PC-9 (cell line): ENCODE measurements around the gene C5orf46. TPM values are rescaled to one million over a fixed set of nuclear protein-coding genes. Genes with fewer than 3 reads are reported as not detected.

Experiments used
- BruUV-seq: library from RNA; stranded (reverse); fragments of 400-500 nt; replicated peaks from 2 replicates; lab custom pipeline; 2021; lab: Mats Ljungman, UMichigan
- CTCF ChIA-PET: fragments of 300-600 bp; sonication (Branson Sonifier 250); formaldehyde crosslinking; loops from one replicate; lab custom pipeline; 2022; ENCODE audit warnings: antibody characterized with exemption; lab: Charles Lee
- POLR2A ChIA-PET: fragments of 300-600 bp; sonication (Branson Sonifier 250); formaldehyde crosslinking; loops from one replicate; lab custom pipeline; 2022; ENCODE audit warnings: antibody characterized with exemption; ENCODE audit not compliant: unreplicated experiment; lab: Charles Lee
- DNase-seq, 2 experiments: peaks; one replicate each; pipeline versions ENCODE4 v3.0.0 to v3.0.0-alpha.2; 2015 to 2022; ENCODE audit warnings: mixed read lengths in 1 of 2
- H2AFZ ChIP-seq: fragments of 200-600 bp; sonication (generic); 2 replicates; pipeline ENCODE4 v1.8.1; 2017; ENCODE audit warnings: antibody characterized with exemption
- H3F3A ChIP-seq: fragments of 200-600 bp; sonication (generic); 2 replicates; pipeline ENCODE4 v1.8.1; 2017; ENCODE audit warnings: antibody characterized with exemption, mild to moderate bottlenecking, low read depth; ENCODE audit not compliant: insufficient read depth
- H3K27ac ChIP-seq: fragments of 200-600 bp; sonication (generic); 2 replicates; pipeline ENCODE4 v1.6.1; 2016; ENCODE audit warnings: mixed run types
- H3K27me3 ChIP-seq: fragments of 200-600 bp; sonication (generic); 2 replicates; pipeline ENCODE4 v1.6.1; 2016; ENCODE audit warnings: low read depth, mixed run types; ENCODE audit not compliant: insufficient read depth
- H3K36me3 ChIP-seq: fragments of 200-600 bp; sonication (generic); 2 replicates; pipeline ENCODE4 v1.6.1; 2016; ENCODE audit warnings: low read depth, mixed run types
- H3K4me1 ChIP-seq: fragments of 200-600 bp; sonication (generic); replicated peaks from 2 replicates; pipeline ENCODE4 v1.6.1; 2016; ENCODE audit warnings: mixed run types; ENCODE audit not compliant: insufficient read depth
- H3K4me2 ChIP-seq: fragments of 200-600 bp; sonication (generic); 2 replicates; pipeline ENCODE4 v1.6.1; 2017; ENCODE audit warnings: mixed run types
- H3K4me3 ChIP-seq: fragments of 200-600 bp; sonication (generic); 2 replicates; pipeline ENCODE4 v1.6.1; 2016; ENCODE audit warnings: mixed run types
- H3K79me2 ChIP-seq: fragments of 200-600 bp; sonication (generic); 2 replicates; pipeline ENCODE4 v1.6.1; 2017; ENCODE audit warnings: low read depth, mixed run types
- H3K9me2 ChIP-seq: fragments of 200-600 bp; sonication (generic); 2 replicates; pipeline ENCODE4 v1.8.1; 2017; ENCODE audit warnings: mild to moderate bottlenecking; ENCODE audit not compliant: insufficient read depth
- H3K9me3 ChIP-seq: fragments of 200-600 bp; sonication (generic); 2 replicates; pipeline ENCODE4 v1.8.1; 2016; ENCODE audit warnings: low read depth; ENCODE audit not compliant: insufficient read depth
- H4K20me1 ChIP-seq: fragments of 200-600 bp; sonication (generic); 2 replicates; pipeline ENCODE4 v1.8.1; 2017; ENCODE audit not compliant: insufficient read depth
- EZH2 ChIP-seq: fragments of 200-600 bp; sonication (generic); IDR thresholded peaks from 2 replicates; pipeline ENCODE4 v1.8.0; 2017; ENCODE audit warnings: antibody characterized with exemption, low read depth
- intact Hi-C: fragments of 100-400 bp; cut with micrococcal nuclease; formaldehyde crosslinking; loops from one replicate; pipeline ENCODE4 v1.10.0; 2022; ENCODE audit not compliant: unreplicated experiment
- total RNA-seq: library from RNA; stranded (reverse); gene quantifications from 2 replicates; pipeline ENCODE4 v1.2.3, GENCODE V29; 2021
- TF ChIP-seq, protein P1 (sequence below): fragments of 200-600 bp; sonication (generic); conservative IDR thresholded peaks from 2 replicates; pipeline ENCODE4 v1.6.1; 2017; ENCODE audit warnings: mixed run types, antibody characterized with exemption, mild to moderate bottlenecking, moderate library complexity

Gene C5orf46
- total RNA-seq, 1 experiment from 2014 or later: not detected

DNA sequence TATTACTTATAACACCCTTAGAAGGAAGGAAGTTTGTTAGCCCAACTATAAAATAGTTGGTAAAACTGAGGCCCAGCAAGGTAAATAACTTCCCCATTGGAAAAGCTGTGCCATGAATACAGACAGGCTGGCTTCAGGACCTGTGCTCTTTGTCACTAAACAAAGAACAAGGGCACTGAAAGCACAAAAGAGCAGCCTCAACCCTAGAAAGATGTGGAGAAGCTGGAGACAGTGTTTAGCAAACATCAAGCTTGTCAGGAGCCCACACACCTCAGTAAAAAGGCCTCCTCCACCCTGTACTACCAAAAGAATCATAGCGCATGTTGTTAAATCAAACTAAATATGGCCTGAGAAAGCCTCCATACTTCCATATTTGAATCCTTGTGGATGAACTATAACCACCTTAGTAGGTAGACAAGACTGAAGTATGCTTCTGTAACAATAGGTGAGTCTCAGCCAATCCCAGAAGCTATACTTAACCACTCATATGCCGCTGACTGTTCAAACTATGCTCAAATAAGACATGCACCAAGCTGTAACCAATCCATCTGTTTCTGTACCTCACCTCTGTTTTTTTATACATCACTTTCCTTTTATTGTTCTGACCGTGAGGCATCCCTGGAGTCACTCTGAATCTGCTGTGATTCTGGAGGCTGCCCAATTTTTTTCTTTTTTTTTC lies 46.2 kb downstream of the C5orf46 start:
- Histone ChIP-seq H3K79me2 (no peaks in the 10 kb centered on the region), H3K9me3 (no peaks in the 10 kb centered on the region), H3K4me1 (no peaks in the 10 kb centered on the region), H3K27ac (no peak overlapping the region), H3K9me2 (no peaks in the 10 kb centered on the region), H3F3A (no peaks in the 10 kb centered on the region), H3K4me3 (no peak overlapping the region), H3K36me3 (no peaks in the 10 kb centered on the region), H4K20me1 (no peaks in the 10 kb centered on the region), H2AFZ (no peak overlapping the region), H3K27me3 (no peaks in the 10 kb centered on the region), H3K4me2 (no peak overlapping the region)
- CTCF ChIA-PET: interaction anchor here (1.5 kb wide), 1 partner anchor 27 kb away, joined by 5 read pairs; no protein-coding TSS in a partner anchor
- POLR2A ChIA-PET: no interaction called here
- intact Hi-C loops: loop anchor here (5.0 kb wide), 3 partner anchors 257 to 317 kb away; no protein-coding TSS in a partner anchor
- no TSS peak for BruUV-seq
- TF ChIP-seq, protein P1, sequence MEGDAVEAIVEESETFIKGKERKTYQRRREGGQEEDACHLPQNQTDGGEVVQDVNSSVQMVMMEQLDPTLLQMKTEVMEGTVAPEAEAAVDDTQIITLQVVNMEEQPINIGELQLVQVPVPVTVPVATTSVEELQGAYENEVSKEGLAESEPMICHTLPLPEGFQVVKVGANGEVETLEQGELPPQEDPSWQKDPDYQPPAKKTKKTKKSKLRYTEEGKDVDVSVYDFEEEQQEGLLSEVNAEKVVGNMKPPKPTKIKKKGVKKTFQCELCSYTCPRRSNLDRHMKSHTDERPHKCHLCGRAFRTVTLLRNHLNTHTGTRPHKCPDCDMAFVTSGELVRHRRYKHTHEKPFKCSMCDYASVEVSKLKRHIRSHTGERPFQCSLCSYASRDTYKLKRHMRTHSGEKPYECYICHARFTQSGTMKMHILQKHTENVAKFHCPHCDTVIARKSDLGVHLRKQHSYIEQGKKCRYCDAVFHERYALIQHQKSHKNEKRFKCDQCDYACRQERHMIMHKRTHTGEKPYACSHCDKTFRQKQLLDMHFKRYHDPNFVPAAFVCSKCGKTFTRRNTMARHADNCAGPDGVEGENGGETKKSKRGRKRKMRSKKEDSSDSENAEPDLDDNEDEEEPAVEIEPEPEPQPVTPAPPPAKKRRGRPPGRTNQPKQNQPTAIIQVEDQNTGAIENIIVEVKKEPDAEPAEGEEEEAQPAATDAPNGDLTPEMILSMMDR: no peak
- no peak for TF ChIP-seq EZH2
- DNase-seq: no peak

DNA sequence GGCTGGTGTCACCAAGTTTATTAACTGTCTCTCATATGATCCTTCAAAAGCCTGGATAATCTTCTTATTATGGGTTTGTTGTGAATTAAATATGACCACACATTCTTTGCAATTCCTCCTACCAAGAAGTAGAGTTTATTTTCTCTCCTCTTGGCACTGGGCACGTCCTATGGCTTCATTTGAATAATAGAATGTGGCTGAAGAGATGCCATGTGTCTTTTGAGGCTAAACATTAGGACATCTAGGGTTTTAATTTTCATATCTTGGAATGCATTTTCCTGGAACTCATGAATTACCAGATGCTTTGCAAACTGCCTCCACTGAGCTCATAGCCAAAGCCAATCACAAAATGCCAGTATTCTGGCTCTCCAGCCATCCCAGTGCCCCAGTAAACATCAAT lies 47.8 kb downstream of the C5orf46 start:
- no peak for DNase-seq
- no peaks in the 10 kb centered on the region for H3F3A ChIP-seq
- no peaks in the 10 kb centered on the region for H4K20me1 ChIP-seq
- H3K4me1 ChIP-seq: no peaks in the 10 kb centered on the region
- H2AFZ ChIP-seq: no peak overlapping the region
- ChIA-PET POLR2A (no interaction called here), CTCF (interaction anchor here (0.6 to 1.2 kb wide), 3 partner anchors 28 to 540 kb away, joined by 3 to 5 read pairs (median 3); no protein-coding TSS in a partner anchor)
- H3K4me3 ChIP-seq: no peak overlapping the region
- H3K4me2 ChIP-seq: no peak overlapping the region
- no peaks in the 10 kb centered on the region for H3K9me3 ChIP-seq
- no TSS peak for BruUV-seq
- intact Hi-C loops: loop anchor here (5.0 kb wide), 3 partner anchors 259 to 319 kb away; no protein-coding TSS in a partner anchor
- no peak for TF ChIP-seq EZH2
- TF ChIP-seq, protein P1: no peak
- H3K79me2 ChIP-seq: no peaks in the 10 kb centered on the region
- H3K36me3 ChIP-seq: no peaks in the 10 kb centered on the region
- no peaks in the 10 kb centered on the region for H3K9me2 ChIP-seq
- no peak overlapping the region for H3K27ac ChIP-seq
- H3K27me3 ChIP-seq: no peaks in the 10 kb centered on the region

GRCh38 chr5:147857302-147858129 lies 48.8 kb downstream of the C5orf46 start:
- BruUV-seq: no TSS peak
- POLR2A ChIA-PET: interaction anchor here (0.7 kb wide), 1 partner anchor 241 kb away, joined by 10 read pairs; no protein-coding TSS in a partner anchor
- H3K9me3 ChIP-seq: no peaks in the 10 kb centered on the region
- DNase-seq: peak; percentile 39 to 51
- no peak overlapping the region for H3K27ac ChIP-seq
- H3K4me2 ChIP-seq: no peak overlapping the region
- H3K36me3 ChIP-seq: no peaks in the 10 kb centered on the region
- TF ChIP-seq EZH2: no peak
- TF ChIP-seq, protein P1: peak; percentile 89
- no peaks in the 10 kb centered on the region for H3F3A ChIP-seq
- H3K27me3 ChIP-seq: no peaks in the 10 kb centered on the region
- intact Hi-C loops: loop anchor here (1.0 to 5.0 kb wide), 7 partner anchors 30 to 872 kb away; no protein-coding TSS in a partner anchor
- CTCF ChIA-PET: interaction anchor here (0.6 to 1.2 kb wide), 7 partner anchors 13 to 1525 kb away, joined by 3 to 6 read pairs (median 3); no protein-coding TSS in a partner anchor
- no peaks in the 10 kb centered on the region for H3K4me1 ChIP-seq
- H3K9me2 ChIP-seq: no peaks in the 10 kb centered on the region
- no peak overlapping the region for H2AFZ ChIP-seq
- H3K79me2 ChIP-seq: no peaks in the 10 kb centered on the region
- H4K20me1 ChIP-seq: no peaks in the 10 kb centered on the region
- no peak overlapping the region for H3K4me3 ChIP-seq
